T47D (cell line): ENCODE measurements around the gene TFB2M.

Source experiments
- DNase-seq, 2 experiments: peaks; one replicate each; pipeline versions ENCODE4 v3.0.0 to v3.0.0-alpha.2; 2011 to 2012; ENCODE audit warnings: low read depth in 1 of 2, low spot score in 1 of 2
- JUND ChIP-seq: IDR thresholded peaks from 2 replicates; pipeline ENCODE4 v1.6.1; 2012; ENCODE audit warnings: low read depth
- in situ Hi-C: cut with HindIII; loops from 2 replicates; pipeline ENCODE4 v1.10.0; 2016; ENCODE audit warnings: low sequenced_read_pairs, low pct_unique_long_range_greater_than_20kb

Gene TFB2M

GRCh38 chr1:246533371-246533905 is 32.6 kb downstream of the TFB2M start:
- no peak for TF ChIP-seq JUND
- in situ Hi-C loops, result no loop called here
- no peak for DNase-seq

DNA sequence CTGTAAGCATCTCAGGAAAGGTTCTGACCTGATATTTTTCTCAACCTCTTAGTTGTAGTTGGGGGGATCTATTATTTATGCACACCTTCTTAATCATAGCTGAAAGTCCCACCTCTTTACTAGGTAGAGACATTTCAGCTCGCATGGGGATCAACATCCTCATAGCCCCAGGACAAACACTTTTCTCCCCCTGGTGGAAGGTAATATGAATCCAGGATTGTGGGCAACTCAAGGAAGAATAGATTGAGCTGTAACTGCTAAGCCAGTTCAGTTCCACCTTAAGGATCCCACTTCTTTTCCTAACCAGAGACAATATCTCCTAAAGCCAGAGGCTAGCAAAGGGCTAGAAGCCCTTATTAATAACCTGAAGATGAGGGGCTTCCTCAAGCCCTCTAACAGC is 33.5 kb downstream of the TFB2M start:
- in situ Hi-C loops, result no loop called here
- TF ChIP-seq JUND, result no peak
- DNase-seq, result no peak

DNA sequence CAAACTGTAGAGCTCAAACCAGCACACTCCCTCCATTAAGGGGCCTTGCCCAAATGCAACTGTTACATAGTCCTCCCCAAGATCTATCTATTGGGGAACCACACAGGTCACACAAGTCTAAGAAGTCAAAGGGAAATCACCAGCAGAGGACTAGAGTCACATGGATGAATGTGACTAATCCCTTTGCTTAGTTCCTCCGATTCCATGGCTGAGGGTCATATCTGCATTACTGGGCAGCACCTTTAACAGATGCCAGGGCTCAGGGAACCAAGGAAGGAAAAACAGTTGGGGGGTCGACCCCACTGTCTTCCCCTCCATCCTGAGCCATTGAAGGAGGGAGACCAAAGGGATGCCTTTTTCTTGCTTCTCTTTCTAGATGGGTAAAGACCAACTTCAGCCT is 35.6 kb downstream of the TFB2M start:
- in situ Hi-C loops, result no loop called here
- no peak for TF ChIP-seq JUND
- no peak for DNase-seq

DNA sequence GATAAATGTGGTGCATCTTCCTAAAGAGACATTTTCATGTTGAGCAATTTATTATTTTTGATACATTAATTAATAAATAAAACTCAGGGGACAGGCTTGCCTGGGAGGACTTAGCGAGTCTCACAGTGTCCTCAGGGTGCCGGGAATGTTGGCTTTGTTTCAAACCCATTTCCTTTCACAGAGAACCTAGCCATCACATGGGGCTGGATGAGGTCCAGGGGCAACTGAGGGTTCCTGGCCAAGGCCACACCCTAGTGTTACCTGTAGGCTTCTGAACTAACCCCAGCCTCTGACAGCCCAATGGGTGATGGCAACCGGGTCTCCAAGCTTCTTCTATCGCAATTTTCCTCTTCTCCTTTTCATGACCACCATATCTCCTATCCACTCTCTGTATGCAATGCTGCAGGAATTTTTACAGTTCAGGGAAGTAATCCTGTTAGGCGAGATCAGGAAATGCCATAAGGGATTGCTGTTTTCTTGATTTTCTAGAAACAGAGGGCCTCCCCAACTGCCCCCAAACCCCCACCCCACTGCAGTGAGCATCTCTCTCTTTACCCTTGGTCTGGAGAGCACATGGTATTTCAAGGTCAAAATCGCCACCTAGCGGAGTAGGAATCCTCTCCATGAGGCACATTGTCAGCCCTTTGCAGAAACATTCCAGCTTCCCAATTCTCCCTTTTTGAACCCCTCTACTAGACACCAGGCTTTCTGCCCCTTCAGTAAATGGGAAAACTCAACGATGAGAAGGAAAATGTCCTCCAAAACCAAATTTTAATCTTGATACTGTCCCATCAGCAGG is 36.9 kb downstream of the TFB2M start:
- TF ChIP-seq JUND, result no peak
- in situ Hi-C loops, result no loop called here
- peak in 1 of 2 experiments; percentile 35 for DNase-seq

- no peak for TF ChIP-seq JUND
- DNase-seq, result no peak
- in situ Hi-C loops, result no loop called here
Observed at GRCh38 chr1:246527402-246528088, 38.5 kb downstream of the TFB2M start.

DNA sequence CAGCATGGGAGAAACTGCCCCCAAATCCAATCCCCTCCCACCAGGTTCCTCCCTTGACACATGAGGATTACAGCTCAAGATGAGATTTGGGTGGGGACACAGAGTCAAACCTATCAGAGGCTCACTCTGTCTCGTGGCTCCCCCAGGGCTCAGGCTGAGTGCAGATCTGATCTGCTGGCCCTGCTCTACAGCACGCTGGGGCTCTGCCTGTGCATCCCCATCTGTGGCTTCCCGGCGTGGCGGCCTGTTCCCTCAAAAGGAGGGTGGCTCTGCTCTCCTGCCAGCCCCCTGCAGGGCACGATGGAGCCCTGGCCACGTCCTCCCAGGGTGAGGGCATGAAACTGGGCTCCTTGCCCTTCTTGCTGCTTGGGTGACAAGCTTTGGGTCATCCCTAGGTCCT is 39.1 kb downstream of the TFB2M start:
- TF ChIP-seq JUND, result no peak
- in situ Hi-C loops, result no loop called here
- DNase-seq, result no peak

- TF ChIP-seq JUND, result no peak
- in situ Hi-C loops, result no loop called here
Observed at GRCh38 chr1:246526380-246526779, 39.7 kb downstream of the TFB2M start.

DNA sequence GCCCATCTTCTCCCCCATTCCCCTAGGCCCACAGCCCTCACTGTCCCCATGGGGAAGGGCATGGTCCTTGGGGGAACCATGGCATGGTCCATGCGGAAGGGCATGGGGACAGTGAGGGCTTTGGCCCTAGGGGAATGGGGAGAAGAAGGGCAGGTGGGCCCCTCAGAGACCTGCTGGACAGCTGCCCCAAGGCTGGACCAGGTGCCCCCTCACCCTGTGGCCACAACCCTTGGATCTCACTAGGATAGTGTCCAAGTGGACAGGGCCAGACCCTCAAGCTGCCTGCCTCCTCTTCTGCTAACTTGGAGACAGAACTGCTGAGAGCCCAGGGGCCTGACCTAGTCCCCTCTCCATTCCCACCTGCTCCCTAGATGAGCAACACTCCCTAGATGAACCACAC is 46.5 kb downstream of the TFB2M start:
- in situ Hi-C loops, result no loop called here
- no peak for TF ChIP-seq JUND
- DNase-seq, result no peak

More at GRCh38 chr1:246526380-246526779, 39.7 kb downstream of the TFB2M start:
- no peak for DNase-seq

DNA sequence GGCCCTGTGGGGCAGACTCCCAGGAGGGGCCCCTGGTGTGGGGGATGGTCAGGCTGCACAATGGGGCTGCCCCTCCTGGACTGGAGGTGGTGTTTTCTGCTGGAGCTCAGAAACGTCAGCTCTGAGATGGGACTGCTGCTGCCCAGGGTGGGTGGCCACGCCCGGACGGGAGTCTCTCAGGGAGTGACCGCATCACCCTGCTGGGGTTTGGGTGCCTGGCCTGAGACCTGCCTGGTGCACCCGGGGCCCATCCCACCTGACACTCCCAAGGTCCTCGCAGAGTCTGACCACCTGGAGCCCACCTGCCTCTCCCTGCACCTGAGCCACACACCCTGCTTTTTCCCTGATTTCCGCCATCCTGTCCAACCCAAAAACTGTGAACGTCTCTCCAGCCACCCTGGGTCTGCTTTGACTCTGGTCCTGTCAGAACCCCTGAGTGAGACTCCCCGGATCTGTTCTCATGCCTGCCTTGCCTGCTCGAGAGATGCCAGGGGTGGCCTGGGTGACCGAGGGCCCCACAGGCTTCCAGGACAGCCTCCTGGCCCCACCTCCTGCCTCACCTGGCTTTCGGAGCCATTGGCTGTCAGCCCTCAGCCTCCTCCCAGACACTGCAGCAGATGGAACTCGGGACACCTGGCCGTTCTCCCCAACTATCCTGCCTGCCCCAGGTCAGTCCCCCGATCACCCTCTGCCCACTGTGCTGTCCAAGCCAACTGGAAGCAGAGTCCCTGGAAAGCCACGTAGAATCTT is 47.4 kb downstream of the TFB2M start:
- in situ Hi-C loops, result no loop called here
- no peak for DNase-seq
- no peak for TF ChIP-seq JUND

- DNase-seq, result no peak
- no peak for TF ChIP-seq JUND
- in situ Hi-C loops, result no loop called here
Observed at GRCh38 chr1:246517391-246517790, 48.7 kb downstream of the TFB2M start.

GRCh38 chr1:246516126-246516525 is 49.9 kb downstream of the TFB2M start:
- no peak for TF ChIP-seq JUND
- DNase-seq, result no peak
- in situ Hi-C loops, result no loop called here

DNA sequence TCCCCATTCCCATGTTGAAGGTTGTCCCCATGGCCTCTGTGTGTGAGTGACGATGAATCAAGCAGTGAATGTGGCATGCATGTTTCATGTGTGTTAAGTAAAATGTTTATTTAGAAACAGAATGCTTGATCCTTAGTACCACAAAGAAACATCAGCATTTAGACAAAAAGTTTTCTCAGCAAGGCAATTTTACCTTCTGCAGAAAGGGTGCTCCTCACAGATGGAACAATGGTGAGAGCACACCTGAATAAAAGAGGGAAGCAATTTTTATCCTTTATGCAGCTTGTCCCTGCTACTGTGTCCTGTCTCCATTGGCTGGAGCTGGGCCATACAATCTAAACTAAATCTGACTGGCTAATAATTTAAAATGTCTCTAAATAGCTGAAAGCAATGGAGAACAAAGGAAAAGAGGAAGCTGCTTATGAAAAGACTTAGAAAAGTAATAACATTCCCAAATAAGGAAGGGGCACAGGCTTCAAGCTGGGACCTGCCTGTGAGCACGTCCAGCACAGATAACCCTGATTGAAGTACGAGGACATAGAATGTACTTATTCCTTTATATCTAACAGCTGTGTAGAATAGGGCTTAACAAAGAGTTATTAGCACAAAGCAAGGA is 50.6 kb downstream of the TFB2M start:
- DNase-seq, result no peak
- TF ChIP-seq JUND, result no peak
- in situ Hi-C loops, result no loop called here
